NCI-H2227 treated with DMSO at 0.1 percent for 48 hours (cell line): ENCODE measurements around the gene TAP2.
A peak's percentile ranks its signal among the peaks of the same experiment; 100 is the strongest.
"Not testable (repeated sequence)": the region's sequence is repeated elsewhere in the genome, so short reads cannot be mapped to it uniquely, and the experiment has no call there.

Source experiments
- DNase-seq: peaks from one replicate; lab custom pipeline; 2025; lab: John Stamatoyannopoulos, UW

The TAP2 gene

DNA sequence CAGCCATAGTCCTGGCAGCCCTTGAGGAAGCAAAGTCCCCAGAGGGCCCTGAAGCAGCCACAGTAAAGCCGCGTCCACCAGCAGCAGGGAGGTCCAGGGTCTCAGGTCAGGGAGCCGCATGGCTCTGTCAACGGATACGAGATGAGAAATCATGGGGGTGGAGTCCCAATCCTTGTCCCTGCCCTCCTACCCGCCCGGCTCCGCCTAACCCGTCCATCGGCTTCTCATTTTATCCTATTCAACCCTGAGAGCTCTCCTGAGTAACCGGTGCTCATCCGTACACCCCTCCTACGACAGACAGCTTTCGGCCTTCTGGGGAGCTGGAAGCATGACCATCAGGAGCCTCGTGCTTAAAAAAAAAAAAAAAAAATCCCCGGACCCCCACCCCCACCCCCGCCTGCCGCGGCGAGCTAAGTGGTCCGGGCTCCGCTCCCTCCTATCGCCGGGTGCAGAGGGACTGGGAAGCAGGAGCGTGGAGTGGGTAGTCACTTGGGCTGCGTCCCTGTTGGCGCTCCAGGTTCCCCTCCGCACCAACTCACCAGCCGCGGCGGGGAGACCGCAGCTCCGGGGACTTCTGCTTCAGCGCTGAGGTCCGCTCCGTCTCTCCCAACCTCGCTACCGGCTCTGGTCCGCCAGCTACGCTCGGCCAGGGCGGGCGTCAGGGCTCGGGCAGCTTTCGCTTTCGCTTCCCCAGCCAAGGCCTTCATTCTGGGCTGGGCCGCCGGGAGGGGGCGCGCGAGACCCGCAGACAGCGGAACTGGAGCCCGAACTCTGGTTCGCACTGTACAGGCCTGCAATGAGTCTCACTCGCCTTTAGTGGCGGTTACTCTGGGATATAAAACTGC is at the start of gene TAP2:
Gene TAP2, minus strand, starts transcription at position 626 of the 845 bp plus-strand sequence. Its CDS starts 506 bp downstream, at position 120.
- peak; percentile 90 for DNase-seq

DNA sequence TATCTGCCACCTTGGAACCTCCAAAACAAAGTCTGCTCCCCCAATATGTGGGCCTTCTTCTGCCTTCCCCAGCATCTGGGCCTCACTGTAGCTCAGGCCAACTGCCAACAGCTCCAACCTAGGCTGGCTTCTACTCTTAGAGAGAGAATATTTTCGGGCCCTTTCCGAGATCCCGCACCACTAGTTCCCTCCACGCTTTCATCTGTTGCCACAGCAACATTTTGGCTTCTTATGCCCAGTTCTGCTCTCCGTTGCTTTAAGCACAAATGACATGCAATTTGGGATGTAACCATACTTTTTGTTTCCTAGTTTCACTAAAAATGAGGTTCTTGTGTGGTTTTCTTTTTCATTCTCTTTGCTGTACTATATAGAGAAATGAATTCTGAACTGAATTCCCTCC is 49.1 kb upstream of the TAP2 start:
- DNase-seq: no peak

DNA sequence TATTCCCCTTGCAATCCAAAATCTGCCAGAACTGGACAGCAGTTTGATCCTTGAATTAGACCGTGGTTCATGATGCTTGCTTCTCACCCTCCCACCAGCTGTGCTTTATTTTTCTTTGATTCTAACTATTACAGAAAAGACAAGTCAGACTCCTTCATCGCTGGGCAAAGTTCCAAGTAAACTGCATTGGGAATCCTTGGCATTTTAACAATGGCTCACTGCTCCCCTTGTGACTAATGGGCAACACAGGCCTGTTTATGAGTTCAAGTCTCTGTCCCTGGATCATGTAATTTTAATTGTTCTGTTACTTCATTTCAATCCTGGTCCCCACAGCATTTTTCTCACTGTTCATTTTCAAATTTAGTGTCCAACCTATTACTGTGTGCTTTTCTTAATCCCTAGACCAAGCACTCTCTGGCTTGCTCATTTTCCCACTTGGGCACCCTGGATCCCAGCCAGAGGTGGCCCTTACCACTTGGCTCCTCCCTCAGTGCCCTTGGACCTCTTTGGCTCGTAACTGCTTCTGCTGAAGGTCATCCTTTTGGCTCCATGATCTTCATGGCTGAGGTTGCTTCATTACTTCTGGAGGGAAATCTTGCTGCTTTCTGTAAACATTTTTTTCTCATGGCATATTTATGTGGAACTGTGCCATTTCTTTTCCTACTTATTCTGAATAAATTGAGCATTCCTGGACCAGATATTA is 48.3 kb upstream of the TAP2 start:
- DNase-seq: no peak

DNA sequence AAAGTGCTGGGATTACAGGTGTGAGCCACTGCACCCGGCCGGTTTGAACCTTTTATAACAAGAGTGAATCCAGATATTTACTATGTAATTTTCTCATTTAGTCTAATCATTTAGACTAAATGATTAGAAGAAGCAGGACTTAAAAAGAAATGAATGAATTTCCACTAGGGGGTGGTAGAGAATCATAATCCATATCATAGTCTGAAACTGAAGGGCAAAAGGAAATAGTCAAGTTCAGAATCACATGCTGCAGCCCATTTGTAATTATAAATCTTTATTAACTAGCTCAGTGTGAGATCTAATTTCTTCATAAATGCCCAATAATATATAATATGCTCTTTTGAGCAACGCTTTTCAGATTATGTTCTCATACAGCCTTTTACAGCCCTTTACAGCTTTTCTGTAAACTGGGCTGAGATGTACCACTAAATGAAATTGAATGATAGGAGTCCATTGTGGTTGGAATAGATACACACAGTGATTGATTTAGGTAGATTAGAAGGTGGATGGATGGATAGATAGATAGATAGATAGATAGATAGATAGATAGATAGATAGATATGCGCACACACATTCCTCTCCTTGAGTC is 47.3 kb upstream of the TAP2 start:
- peak; percentile 32 for DNase-seq

DNA sequence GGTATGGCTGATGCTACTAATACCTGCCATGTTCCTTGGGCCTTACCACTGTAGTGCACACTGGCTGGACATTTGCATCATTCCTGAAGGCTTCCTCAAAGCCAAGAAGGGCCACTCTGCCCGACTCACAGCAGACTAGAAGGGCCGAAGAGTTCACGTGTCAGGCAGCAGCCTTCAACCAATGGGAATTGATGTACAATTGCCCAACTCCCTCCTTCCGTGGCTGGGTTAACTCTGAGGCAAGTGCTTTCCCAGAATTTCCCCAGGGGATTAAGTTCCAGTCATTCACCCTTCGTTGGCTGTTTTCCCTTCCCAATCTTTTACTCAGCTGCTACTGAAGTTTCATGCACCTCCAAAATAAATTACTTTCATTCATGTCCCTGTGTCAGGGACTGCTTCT is 45.2 kb upstream of the TAP2 start:
- DNase-seq: no peak

DNA sequence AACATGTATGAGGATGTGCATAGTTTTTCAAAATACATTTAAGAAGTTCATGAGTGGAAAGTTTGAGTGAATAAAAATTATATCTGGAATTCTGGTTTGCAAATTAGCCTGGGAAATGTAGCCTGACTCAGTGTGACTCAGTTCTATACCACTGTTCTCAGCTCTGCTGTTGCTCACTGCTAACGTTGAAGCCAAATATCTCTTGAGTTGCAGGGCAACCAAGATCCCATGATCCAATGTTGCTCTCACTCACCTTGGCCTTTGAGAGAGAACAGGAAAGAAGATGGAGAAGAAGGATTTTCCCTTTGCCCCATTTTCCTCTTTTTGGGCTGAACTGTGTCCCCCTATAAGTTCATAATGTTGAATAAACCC is 44.3 kb upstream of the TAP2 start:
- no peak for DNase-seq

DNA sequence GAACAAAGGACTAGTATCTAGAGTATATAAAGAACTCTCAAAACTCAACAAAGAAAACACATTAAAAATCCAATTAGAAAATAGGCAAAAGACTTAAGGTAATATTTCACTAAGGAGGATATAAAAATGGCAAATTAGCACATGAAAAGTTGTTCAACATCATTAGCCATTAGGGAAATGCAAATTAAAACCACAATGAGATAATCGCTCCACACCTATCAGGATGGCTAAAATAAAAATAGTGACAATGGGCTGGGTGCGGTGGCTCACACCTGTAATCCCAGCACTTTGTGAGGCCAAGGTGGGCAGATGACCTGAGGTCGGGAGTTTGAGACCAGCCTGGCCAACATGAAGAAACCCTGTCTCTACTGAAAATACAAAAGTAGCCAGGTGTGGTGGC is 42.4 kb upstream of the TAP2 start:
- not testable (repeated sequence) for DNase-seq

DNA sequence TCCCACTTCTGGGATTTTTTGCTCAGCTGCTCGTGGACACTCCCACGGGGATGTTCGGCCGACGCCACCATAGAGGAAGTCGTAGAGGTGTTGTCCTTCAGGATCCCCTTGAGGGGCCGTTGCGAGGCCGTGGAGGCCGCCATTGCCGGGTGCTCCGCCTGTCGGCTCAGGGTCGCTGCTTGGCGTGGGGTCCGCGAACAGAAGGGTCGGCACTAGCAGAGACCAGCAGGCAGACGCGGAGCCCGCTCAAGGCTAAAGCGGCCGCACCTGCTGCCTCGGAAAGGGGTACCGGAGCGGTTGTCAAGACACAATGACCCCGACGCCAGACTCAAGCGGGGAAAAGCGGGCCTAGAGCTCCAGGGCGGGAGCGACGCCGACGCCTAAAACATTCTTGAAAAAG is 41.2 kb upstream of the TAP2 start:
- DNase-seq: no peak

DNA sequence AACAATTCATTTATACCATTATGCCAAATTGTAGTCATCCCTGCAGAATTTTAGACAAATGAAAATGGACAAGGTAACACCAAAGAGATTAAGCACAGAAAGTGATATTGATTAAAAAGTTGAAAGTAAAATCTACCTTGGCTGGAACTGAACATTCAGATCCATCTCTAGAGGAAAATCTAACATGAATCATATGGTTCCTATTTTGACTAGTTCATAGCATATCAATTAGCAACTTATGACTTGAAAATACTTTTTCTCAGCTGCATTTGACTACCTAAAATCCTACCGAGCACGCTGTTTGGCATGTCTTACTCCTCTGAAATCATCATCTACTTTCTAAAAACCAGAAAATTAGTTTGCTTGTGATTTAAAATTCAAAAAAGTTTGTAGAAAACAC is 38.1 kb upstream of the TAP2 start:
- no peak for DNase-seq

DNA sequence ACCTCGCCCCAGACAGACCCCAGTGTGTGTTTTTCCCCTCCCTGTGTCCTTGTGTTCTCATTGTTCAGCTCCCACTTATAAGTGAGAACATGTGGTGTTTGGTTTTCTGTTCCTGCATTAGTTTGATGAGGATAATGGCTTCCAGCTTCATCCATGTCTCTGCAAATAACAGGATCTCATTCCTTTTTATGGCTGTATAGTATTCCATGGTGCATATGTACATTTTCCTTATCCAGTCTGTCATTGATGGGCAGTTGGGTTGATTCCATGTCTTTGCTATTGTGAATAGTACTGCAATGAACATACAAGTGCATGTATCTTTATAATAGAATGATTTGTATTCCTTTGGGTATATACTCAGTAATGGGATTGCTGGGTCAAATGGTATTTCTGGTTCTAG is 35.4 kb upstream of the TAP2 start:
- not testable (repeated sequence) for DNase-seq

DNA sequence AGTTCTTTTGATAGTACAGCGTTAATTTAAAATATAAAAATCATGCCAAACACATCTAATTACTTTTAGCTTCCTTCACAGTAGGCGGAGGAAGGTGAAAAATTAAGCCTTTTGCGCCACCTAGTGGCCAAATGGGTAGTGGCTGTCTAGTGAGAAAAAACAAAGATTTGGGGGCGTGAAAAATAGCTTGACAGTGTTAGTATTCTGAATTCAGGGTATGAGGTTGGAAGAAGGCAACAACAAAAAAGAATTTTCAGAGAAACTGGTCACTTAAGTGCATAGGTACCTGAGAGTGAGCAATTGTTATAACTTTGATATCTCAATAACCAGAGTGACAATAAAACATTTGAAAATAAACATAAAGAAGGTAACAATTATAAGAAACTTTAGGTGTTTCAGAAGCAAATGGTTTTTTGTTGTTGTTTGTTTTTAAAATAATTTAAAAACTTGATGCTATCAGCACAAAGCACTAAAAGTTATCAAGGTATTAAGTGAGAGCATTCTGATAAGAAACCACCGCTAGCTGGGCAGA is 29.8 kb upstream of the TAP2 start:
- DNase-seq: peak; percentile 74

DNA sequence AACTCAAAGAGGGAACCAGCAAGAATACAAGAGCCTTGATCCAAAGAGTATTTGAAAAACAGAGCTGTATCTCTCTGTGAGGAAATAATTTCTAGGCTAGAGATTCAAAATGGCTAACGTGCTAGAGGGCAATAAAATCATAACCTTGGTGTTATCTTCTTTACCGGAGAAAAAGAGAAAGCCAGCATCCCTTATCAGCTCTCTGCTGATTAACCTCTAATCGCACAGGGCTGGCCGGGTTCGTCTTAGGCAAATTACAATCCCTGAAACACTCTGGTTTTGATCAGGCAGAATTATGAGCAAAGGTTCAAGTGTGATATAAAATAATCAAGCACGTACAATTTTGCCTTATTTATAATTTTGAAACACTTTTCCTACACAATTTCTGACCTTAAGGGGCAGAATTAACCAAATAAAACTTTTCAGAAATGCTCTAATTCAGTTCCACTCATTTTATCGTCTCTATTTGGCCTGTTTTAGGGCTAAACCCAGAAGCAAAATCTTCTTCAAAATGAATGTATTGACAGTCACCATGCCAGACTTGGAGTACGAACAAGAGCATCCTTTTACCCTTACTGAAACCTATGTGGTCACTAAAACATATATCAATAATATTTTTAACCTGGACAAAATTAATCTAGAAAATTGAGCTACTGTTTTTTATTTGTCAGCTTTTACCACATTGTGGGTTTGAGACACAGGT is 29.2 kb upstream of the TAP2 start:
- DNase-seq: no peak

DNA sequence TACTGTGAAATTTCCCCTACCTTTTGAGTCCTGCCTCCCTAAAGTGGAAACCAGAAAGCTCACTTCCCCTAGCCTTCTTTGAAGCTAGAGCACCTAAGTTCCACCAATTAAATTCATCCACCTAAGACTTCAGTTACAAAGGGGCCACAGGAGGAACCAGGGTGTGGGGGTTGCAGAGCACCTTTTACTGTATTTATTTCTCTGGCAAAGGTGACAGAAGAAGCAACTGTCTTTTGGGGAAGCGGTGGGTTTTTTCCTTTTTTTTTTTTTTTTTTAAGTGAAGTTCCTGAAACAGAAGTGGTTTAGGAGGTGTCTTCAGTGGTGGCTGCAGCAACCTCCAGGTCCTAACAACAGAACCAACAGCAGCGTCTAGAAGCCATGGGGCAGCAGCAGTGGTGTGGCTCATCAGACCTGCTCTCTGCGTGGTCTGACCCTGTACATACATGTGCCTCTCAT is 28.5 kb upstream of the TAP2 start:
- no peak for DNase-seq

DNA sequence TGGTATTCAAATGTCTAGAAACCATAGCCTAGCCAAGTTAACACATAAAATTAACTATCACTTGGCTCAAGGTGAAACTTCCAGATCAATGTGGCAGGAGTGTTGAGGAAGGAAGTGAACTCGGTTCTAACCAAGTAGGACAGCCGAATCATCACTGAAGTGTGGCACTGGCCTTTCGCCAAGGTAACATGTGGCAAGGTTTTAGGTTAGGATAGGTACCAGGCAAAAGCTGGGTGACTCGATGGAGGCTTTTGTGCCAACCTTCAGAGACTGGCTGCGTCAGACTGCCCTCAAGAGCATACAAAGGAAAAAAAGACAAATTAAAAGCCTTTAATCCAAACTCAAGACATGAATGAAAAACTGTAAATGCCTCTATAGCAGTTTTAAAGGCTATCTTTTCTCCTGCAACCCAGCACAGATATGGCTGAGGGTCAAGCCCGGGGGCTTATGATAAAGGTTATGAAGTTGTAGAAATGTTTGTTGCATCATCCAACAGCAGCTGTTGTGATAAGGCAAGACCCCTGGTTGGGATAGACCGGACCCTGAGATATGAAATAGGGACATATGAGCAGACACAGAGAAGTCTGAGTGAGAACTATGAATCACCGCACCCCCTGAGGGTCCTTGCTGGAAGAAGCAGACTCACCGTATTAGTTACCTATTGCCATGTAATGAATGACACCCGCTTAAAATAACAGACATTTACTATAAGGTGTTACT is 27.3 kb upstream of the TAP2 start:
- no peak for DNase-seq

DNA sequence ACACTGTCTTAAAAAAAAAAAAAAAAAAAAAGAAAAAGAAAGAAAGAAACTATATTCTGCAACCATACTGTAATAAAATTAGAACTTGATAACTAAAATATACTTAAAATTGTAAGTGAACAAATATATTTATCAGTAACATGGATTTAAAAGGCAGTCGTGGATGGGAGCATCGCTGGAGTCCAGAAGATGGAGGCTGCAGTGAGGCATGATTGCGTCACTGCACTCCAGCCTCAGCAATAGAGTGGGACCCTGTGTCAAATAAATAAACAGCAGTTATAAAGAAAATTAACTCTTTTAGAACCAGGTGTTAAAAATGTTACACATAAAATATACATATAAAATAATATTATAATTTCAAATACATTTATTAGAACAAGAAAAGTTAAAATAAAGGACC is 24.2 kb upstream of the TAP2 start:
- DNase-seq: no peak

DNA sequence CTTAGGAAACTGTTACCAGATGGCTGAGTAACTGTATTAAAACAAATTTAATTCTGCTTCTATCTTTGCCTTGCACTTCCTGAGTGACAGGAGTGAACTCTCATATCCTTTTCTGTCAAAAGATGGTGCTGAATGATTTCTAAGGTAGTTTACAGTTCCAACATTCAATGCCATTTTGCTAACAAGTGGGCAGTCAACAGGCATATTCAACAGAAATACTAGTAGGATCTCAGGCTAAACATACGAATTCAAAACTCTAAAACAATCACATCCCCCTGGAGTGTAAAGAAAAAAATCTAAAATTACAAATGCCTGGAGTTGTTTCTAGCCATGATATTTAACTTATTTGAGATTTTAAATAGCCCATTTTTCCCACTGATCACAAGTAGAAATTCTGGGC is 22.1 kb upstream of the TAP2 start:
- no peak for DNase-seq

DNA sequence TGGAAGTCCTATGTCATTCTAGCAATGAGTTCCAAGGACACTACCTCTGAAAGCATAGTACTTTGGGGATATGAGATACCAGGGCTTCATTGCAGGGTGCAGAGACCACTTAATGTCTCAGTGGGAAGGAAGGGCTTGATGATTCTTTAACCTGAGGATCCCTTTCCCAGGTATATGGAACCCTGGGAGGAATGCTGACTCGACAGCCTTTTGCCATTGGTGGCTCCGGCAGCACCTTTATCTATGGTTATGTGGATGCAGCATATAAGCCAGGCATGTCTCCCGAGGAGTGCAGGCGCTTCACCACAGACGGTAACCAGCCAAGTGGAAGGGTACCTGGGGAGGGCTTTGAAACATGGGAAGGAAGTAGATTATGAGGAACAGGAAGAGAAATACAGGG is 19.7 kb upstream of the TAP2 start:
- DNase-seq: no peak

DNA sequence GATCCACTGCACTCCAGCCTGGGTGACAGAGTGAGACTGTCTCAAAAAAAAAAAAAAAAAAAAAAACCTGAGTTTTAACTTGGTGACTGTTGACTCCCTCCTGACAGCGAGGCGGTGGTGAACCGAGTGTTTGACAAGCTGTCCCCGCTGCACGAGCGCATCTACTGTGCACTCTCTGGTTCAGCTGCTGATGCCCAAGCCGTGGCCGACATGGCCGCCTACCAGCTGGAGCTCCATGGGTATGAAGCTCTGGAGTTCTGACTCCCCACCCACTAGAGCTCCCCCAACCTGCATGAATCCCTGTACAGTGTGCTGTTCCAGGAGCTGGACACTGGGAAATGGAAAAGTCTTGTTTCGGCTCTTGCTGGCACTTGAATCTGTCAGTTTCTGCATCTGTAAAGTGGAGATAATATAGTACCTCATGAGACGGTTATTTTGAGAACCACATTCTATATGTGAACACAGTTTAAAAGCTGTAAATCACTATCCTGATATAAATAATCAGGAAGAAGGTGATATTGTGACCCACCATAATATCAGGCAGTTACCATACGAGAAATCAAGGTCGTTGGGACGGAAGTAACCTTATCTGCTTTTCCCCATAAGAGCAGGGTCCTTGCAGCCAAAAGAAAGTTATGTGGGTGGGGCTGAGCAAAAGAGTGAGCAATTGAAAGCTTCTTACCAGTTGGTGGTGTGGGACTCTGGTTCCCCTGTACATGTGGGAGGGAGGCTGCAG is 18.8 kb upstream of the TAP2 start:
- no peak for DNase-seq

DNA sequence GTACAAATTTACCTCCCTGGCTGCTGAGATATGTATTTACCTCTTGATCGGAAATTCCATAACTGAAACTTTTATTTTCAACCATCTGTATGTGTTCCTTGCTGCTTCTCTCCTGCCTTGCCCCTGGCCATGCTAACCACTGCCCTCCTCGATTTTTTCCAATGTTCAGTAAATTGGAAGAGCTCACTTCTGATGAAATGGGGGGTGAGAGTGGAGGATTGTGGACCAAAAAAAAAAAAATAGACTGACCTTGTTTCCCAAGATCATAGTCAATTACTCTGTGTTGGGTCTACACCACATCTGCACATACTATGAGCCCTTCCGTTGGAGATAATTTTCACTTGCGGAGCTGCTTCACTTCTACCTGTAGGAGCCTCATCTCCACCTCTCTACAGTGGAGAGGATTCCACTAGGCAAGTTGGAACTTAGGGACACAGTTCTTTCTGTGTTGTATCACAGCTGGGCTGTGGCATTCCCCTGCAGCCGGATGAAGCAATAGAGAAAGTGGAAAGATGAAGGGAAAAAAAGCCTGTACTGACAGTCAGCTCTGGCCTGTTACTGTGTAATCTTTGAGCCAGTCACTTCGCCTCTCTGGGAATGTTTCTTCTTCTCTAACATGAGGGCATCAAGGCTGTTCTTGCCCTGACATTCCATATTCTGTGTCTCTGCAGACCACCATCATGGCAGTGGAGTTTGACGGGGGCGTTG is 17.1 kb upstream of the TAP2 start:
- DNase-seq: no peak
